SH-SY5Y (cell line): ENCODE measurements around the gene FBL.

Source experiments
- GATA2 ChIP-seq: IDR thresholded peaks from 2 replicates; pipeline ENCODE4 v1.6.1; 2011; ENCODE audit warnings: mild to moderate bottlenecking, low read depth, low read length
- GATA3 ChIP-seq: IDR thresholded peaks from 2 replicates; pipeline ENCODE4 v1.6.1; 2011; ENCODE audit warnings: low read depth, mild to moderate bottlenecking, low read length, moderate library complexity

DNA sequence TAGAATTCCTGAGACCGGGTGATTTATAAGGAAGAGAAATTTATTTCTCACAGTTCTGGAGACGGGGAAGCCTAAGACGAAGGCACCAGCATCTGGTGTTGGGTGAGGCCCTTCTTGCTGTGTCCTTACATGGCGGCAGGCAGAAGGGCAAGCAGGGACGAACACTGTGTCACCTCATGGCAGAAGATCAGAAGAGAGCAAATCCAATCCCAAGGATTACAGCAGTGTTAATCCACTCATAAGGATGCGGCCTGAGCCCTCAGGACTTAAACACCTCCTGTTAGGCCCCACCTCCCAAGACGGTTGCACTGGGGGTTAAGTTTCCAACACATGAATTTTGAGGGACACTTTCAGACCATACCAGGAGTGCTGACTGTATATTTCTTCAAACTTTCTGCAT, 6.7 kb upstream of the FBL start:
- TF ChIP-seq GATA2 (no peak), GATA3 (no peak)
